K562 (cell line): ENCODE measurements around the gene LRRC8E. TPM values are rescaled to one million over a fixed set of nuclear protein-coding genes. Genes with fewer than 3 reads are reported as not detected.
A peak's percentile ranks its signal among the peaks of the same experiment; 100 is the strongest.

Source experiments
- BACH1 ChIP-seq: fragments of 200-800 bp; sonication (Bioruptor generic); IDR thresholded peaks from 2 replicates; pipeline ENCODE4 v1.6.1; 2016; ENCODE audit warnings: missing genetic modification characterization, missing compliant biosample characterization
- BRF1 ChIP-seq: IDR thresholded peaks from 3 replicates; pipeline ENCODE4 v1.6.1; 2011; ENCODE audit warnings: borderline replicate concordance, mild to moderate bottlenecking; ENCODE audit not compliant: insufficient read length; ENCODE audit errors: extremely low read depth
- C11orf30 ChIP-seq: fragments of 450-650 bp; IDR thresholded peaks from 2 replicates; pipeline ENCODE4 v1.6.1; 2016; ENCODE audit warnings: low read depth, mild to moderate bottlenecking
- CBX3 ChIP-seq, 2 experiments: IDR thresholded peaks; 1 replicate in 1 of 2; 2 replicates in 1 of 2; pipeline ENCODE4 v1.6.1; 2012; ENCODE audit warnings: inconsistent platforms in 2 of 2, low read length in 2 of 2, borderline replicate concordance in 1 of 2, control low read depth in 1 of 2
- CGGBP1 ChIP-seq: fragments of 250-450 bp; sonication (Bioruptor Pico); IDR thresholded peaks from 2 replicates; pipeline ENCODE4 v1.9.0; 2021; ENCODE audit warnings: mild to moderate bottlenecking
- CREB1 ChIP-seq, 2 experiments: sonication (generic) in 1 of 2; formaldehyde crosslinking in 1 of 2; IDR thresholded peaks; 2 replicates each; pipeline versions ENCODE4 v1.6.1 to v1.8.0; 2012 to 2022; ENCODE audit warnings: inconsistent platforms in 1 of 2, mild to moderate bottlenecking in 1 of 2, missing genetic modification reagents in 1 of 2, moderate library complexity in 1 of 2
- CTCF ChIP-seq, 3 experiments: IDR thresholded peaks in 2 of 3; conservative IDR thresholded peaks in 1 of 3; 2 replicates each; pipeline ENCODE4 v1.5.1; 2011 to 2012; ENCODE audit warnings: low read length in 3 of 3, mild to moderate bottlenecking in 3 of 3, control low read depth in 2 of 3, improper control_type of control experiment in 1 of 3, inconsistent platforms in 1 of 3, low read depth in 1 of 3, mixed read lengths in 1 of 3, moderate library complexity in 1 of 3; ENCODE audit not compliant: insufficient read depth in 2 of 3
- E2F6 ChIP-seq, 2 experiments: IDR thresholded peaks; 2 replicates each; pipeline ENCODE4 v1.6.1; 2011; ENCODE audit warnings: borderline replicate concordance in 1 of 2, control low read depth in 1 of 2, low read depth in 1 of 2, low read length in 1 of 2, mild to moderate bottlenecking in 1 of 2, mixed read lengths in 1 of 2, moderate library complexity in 1 of 2; ENCODE audit not compliant: insufficient read depth in 1 of 2, insufficient read length in 1 of 2, poor library complexity in 1 of 2, severe bottlenecking in 1 of 2; ENCODE audit errors: extremely low read depth in 1 of 2
- HDAC3 ChIP-seq: fragments of 450-650 bp; IDR thresholded peaks from 2 replicates; pipeline ENCODE4 v1.6.1; 2018; ENCODE audit warnings: borderline replicate concordance, mild to moderate bottlenecking, moderate library complexity; ENCODE audit not compliant: partially characterized antibody
- MYNN ChIP-seq, 2 experiments: sonication (generic); formaldehyde crosslinking in 1 of 2; IDR thresholded peaks; 2 replicates each; pipeline versions ENCODE4 v1.5.0 to v1.6.1; 2016 to 2020; ENCODE audit warnings: antibody characterized with exemption in 1 of 2, missing genetic modification reagents in 1 of 2
- PML ChIP-seq: IDR thresholded peaks from 2 replicates; pipeline ENCODE4 v1.6.1; 2012; ENCODE audit warnings: low read length, inconsistent platforms
- RBM34 ChIP-seq: fragments of 200-400 bp; formaldehyde crosslinking; IDR thresholded peaks from 2 replicates; pipeline ENCODE4 v1.6.1; 2018; ENCODE audit warnings: low read length, borderline replicate concordance; ENCODE audit not compliant: insufficient read depth
- SMC3 ChIP-seq: conservative IDR thresholded peaks from 2 replicates; pipeline ENCODE4 v1.6.1; 2011; ENCODE audit warnings: low read depth, low read length, improper control_type of control experiment; ENCODE audit not compliant: insufficient read depth
- SRSF7 ChIP-seq: fragments of 200-400 bp; formaldehyde crosslinking; optimal IDR thresholded peaks from 2 replicates; pipeline ENCODE3; 2017; ENCODE audit warnings: mild to moderate bottlenecking, low read depth, low read length
- TEAD2 ChIP-seq: fragments of 450-650 bp; IDR thresholded peaks from 2 replicates; pipeline ENCODE4 v1.6.1; 2016; ENCODE audit warnings: missing genetic modification characterization, control low read depth, missing compliant biosample characterization
- ZBTB17 ChIP-seq: fragments of 450-650 bp; formaldehyde crosslinking; IDR thresholded peaks from 2 replicates; pipeline ENCODE4 v1.4.0; 2020; ENCODE audit warnings: mild to moderate bottlenecking
- ZNF24 ChIP-seq: fragments of 450-650 bp; IDR thresholded peaks from 2 replicates; pipeline ENCODE4 v1.6.1; 2016
- ZNF274 ChIP-seq: IDR thresholded peaks from 2 replicates; pipeline ENCODE4 v1.6.1; 2011; ENCODE audit warnings: low read depth, mild to moderate bottlenecking, low read length, moderate library complexity, borderline replicate concordance
- ZNF76 ChIP-seq: fragments of 250-450 bp; sonication (Bioruptor Pico); IDR thresholded peaks from 2 replicates; pipeline ENCODE4 v1.4.0; 2020; ENCODE audit warnings: mild to moderate bottlenecking, moderate library complexity, borderline replicate concordance
- ZNF778 ChIP-seq: fragments of 450-650 bp; formaldehyde crosslinking; IDR thresholded peaks from 2 replicates; pipeline ENCODE4 v1.4.0; 2020; ENCODE audit warnings: mild to moderate bottlenecking, moderate library complexity
- polyA plus RNA-seq, 8 experiments: library from polyadenylated mRNA; depleted of rRNA in 4 of 8; stranded (reverse) in 5 of 8; unstranded in 3 of 8; fragments of >200 nt; fragmentation: Nextera tagmentation in 2 of 8; fragmentation: Illumina TruSeq in 1 of 8; extraction: Ambion mirVana in 2 of 8; extraction: Trizol in 1 of 8; gene quantifications; 2 replicates each; pipeline versions ENCODE4 v1.2.1 to v1.2.3, GENCODE V29; 2011 to 2014; ENCODE audit warnings: inconsistent platforms in 1 of 8, missing spikeins in 1 of 8
- total RNA-seq, 7 experiments: library from RNA; depleted of rRNA in 6 of 7; stranded (reverse); fragments of >200 nt in 6 of 7; fragmentation: Illumina TruSeq in 2 of 7; extraction: Trizol in 2 of 7; gene quantifications; 2 replicates each; pipeline versions ENCODE4 v1.2.1 to v1.2.3, GENCODE V29; 2011 to 2021; ENCODE audit warnings: low replicate concordance in 1 of 7
- TF ChIP-seq, protein P1 (sequence below): IDR thresholded peaks from 2 replicates; pipeline ENCODE4 v1.6.1; 2011; ENCODE audit warnings: borderline replicate concordance, low read depth, mild to moderate bottlenecking, moderate library complexity, low read length; ENCODE audit not compliant: insufficient read depth, poor library complexity, severe bottlenecking

LRRC8E gene
- total and polyA plus RNA-seq, 9 of the 15 experiments (the other 6 are each of a cell fraction or from before 2014, with no cell fraction given): 0.08 to 5.7 (median 3.5) TPM; not detected in 1

DNA sequence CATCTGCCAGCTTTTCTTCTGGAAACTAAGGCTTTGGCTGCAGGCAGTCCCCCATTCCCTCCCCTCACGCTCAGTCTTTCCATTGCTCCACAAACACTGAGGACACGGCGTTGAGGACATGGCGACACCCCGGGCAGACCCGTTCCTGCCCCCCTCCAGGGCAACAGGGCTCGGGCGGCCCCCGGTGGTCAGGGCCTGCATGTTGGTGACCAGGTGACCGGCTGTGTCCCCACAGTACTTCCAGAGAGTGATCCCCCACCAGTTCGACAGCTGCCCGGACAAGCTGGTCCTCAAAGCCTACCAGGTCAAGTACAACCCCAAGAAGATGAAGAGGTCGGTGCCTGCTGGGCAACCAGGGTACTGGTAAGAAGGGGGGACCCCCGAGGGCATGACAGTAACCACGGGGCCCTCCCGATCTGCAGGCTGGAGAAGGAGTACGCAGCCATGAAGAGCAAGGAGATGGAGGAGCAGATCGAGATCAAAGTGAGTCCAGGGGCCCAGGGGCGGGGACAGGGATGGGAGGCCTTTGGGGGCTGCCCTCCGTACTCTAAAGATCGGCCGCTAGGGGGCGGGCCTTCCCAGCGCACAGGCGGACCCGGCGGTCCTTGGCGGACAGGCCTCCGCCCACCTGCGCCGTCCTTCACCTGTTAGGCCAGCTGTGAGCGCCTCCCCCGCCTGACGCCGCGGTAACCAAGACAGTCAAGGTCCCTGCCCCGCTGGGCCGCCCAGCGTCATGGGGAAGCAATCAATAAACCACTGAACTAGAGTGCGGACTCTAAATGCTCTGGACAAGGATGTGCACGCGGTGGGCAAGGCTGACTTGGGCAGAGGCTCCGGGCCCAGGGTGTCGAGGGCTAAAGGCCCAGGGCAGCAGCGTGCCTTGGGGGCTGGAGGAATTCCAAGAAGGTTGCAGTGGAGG, 35.2 kb upstream of the LRRC8E start (continued):
- TF ChIP-seq CBX3 (IDR thresholded peaks at IDR 0.05; ENCODE audit: borderline replicate concordance in 1 of 2, low read length in 2 of 2) (no peak), CREB1 (IDR thresholded peaks at IDR 0.05) (no peak), CREB1 (CRISPR knock-in tag; IDR thresholded peaks at IDR 0.05) (peak; percentile 28; the same call in 1 of the 2 replicates), E2F6 (IDR thresholded peaks at IDR 0.05; ENCODE audit: borderline replicate concordance in 1 of 2, extremely low read depth in 1 of 2, insufficient read depth in 1 of 2, insufficient read length in 1 of 2, low read depth in 1 of 2, low read length in 1 of 2, poor library complexity in 1 of 2, severe bottlenecking in 1 of 2) (peak in 1 of 2 experiments; percentile 8), RBM34 (no peak), CGGBP1 (CRISPR knock-in tag) (no peak), PML (no peak), TEAD2 (tag) (no peak), C11orf30 (no peak), MYNN (IDR thresholded peaks at IDR 0.05) (peak; percentile 77; the same call in 1 of the 2 replicates), MYNN (CRISPR knock-in tag; IDR thresholded peaks at IDR 0.05) (no peak), ZNF778 (no peak), HDAC3 (no peak), ZNF274 (no peak), ZNF76 (CRISPR knock-in tag) (no peak), BACH1 (no peak), BRF1 (no peak), CTCF (IDR thresholded peaks at IDR 0.05 in 2 of 3, conservative IDR thresholded peaks at IDR 0.05 in 1 of 3; ENCODE audit: insufficient read depth in 2 of 3, low read depth in 1 of 3, low read length in 3 of 3) (peak; percentile 83 to 90 (median 86); a peak in 5 of 6 replicates), ZNF24 (no peak), ZBTB17 (CRISPR knock-in tag) (no peak), SRSF7 (no peak), SMC3 (peak; percentile 69)
- TF ChIP-seq, protein P1, sequence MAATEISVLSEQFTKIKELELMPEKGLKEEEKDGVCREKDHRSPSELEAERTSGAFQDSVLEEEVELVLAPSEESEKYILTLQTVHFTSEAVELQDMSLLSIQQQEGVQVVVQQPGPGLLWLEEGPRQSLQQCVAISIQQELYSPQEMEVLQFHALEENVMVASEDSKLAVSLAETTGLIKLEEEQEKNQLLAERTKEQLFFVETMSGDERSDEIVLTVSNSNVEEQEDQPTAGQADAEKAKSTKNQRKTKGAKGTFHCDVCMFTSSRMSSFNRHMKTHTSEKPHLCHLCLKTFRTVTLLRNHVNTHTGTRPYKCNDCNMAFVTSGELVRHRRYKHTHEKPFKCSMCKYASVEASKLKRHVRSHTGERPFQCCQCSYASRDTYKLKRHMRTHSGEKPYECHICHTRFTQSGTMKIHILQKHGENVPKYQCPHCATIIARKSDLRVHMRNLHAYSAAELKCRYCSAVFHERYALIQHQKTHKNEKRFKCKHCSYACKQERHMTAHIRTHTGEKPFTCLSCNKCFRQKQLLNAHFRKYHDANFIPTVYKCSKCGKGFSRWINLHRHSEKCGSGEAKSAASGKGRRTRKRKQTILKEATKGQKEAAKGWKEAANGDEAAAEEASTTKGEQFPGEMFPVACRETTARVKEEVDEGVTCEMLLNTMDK: peak; percentile 24
